Right lobe of liver (tissue), 6 donors: Measurements from ENCODE around the gene ZNF492. TPM values are rescaled to one million over a fixed set of nuclear protein-coding genes. Genes with fewer than 3 reads are reported as not detected.

Source experiments
- ATAC-seq, 4 donors: fragments of 200-7000 bp; cut with Tn5 transposase; one replicate each; pipeline ENCODE4 v1.9.1; 2020; ENCODE audit warnings: mild to moderate bottlenecking in 4 of 4, moderate library complexity in 4 of 4
- DNase-seq, 3 donors: peaks; one replicate each; pipeline ENCODE4 v3.0.0-alpha.2; 2020
- H3K27ac ChIP-seq, 3 donors: fragments of 200-600 bp; one replicate each; pipeline ENCODE4 v1.8.0; 2022
- H3K27me3 ChIP-seq, 2 donors: fragments of 200-600 bp; one replicate each; pipeline ENCODE4 v1.8.0; 2022
- H3K36me3 ChIP-seq, 4 donors: fragments of 200-600 bp; sonication (generic) in 1 of 4; one replicate each; pipeline versions ENCODE4 v1.5.1 to v1.8.0; 2017 to 2022; ENCODE audit warnings: control low read depth in 1 of 4
- H3K4me1 ChIP-seq, 4 donors: fragments of 200-600 bp; sonication (generic) in 1 of 4; one replicate each; pipeline versions ENCODE4 v1.5.1 to v1.8.0; 2017 to 2022; ENCODE audit warnings: control low read depth in 1 of 4
- H3K4me3 ChIP-seq, 3 donors: fragments of 200-600 bp; one replicate each; pipeline ENCODE4 v1.8.0; 2022
- H3K9me3 ChIP-seq, 4 donors: fragments of 200-600 bp; sonication (generic) in 1 of 4; one replicate each; pipeline versions ENCODE4 v1.5.1 to v1.8.0; 2017 to 2022; ENCODE audit warnings: control low read depth in 1 of 4
- CTCF ChIP-seq, 4 donors: fragments of 200-600 bp in 3 of 4; fragments of 450-650 bp in 1 of 4; IDR thresholded peaks; one replicate each; pipeline versions ENCODE4 v1.5.1 to v1.8.0; 2016 to 2022; ENCODE audit warnings: antibody characterized with exemption in 4 of 4, mild to moderate bottlenecking in 2 of 4
- POLR2A ChIP-seq: fragments of 450-650 bp; IDR thresholded peaks from one replicate; pipeline ENCODE4 v1.6.1; 2017; ENCODE audit warnings: antibody characterized with exemption, mild to moderate bottlenecking
- WGBS: methylation state at CpG from one replicate; pipeline ENCODE4 v1.1.6; 2018; ENCODE audit warnings: low coverage, low lambda C conversion rate; ENCODE audit not compliant: insufficient coverage; ENCODE audit errors: missing lambda C conversion rate; 5-methylcytosine and 5-hydroxymethylcytosine counted together
- intact Hi-C, 2 donors: fragments of 100-400 bp; cut with DNase I; formaldehyde crosslinking; loops; one replicate each; pipeline versions ENCODE4 v1.11.2 to v1.14.1; 2022
- total RNA-seq, 6 experiments: library from RNA; depleted of rRNA in 2 of 6; stranded (reverse); fragments of >200 nt in 2 of 6; fragmentation: NEBNext Ultra II Directional in 3 of 6; extraction: Animal tissue kit (Norgen Biotek cat#: 25700) in 3 of 6; gene quantifications; one replicate each; pipeline versions ENCODE4 v1.1.0 to v1.2.4, GENCODE V29; 2016 to 2023
- donor health status: DM: no; HTN: yes; CAD: no.
- donor health status: DM: no; HTN: no; CAD: no.
- donor health status: DM: no; HTN: no; CAD: no.
- donor health status: DM: no; HTN: yes; CAD: no.
- donor health status: DM: no; HTN: yes; CAD: no.

The ZNF492 gene
- total RNA-seq, 6 experiments from 2014 or later = 0.07 TPM; not detected in 4

GRCh38 chr19:22620912-22621311 lies 13.2 kb upstream of the ZNF492 start:
- Histone ChIP-seq H3K4me3 (no peak overlapping the region), H3K27me3 (no peaks in the 10 kb centered on the region), H3K36me3 (no peaks in the 10 kb centered on the region), H3K4me1 (no peaks in the 10 kb centered on the region), H3K9me3 (no peaks in the 10 kb centered on the region), H3K27ac (no peak overlapping the region)
- DNase-seq (peak in 1 of 3 donors; percentile 1), ATAC-seq (no peak)
- WGBS = 40% methylated on average over 1 of the region's 1 CpG
- TF ChIP-seq POLR2A (no peak), CTCF (IDR thresholded peaks at IDR 0.05) (no peak)
- intact Hi-C loops = no loop called here

- DNase-seq (peak in 1 of 3 donors; percentile 1), ATAC-seq (no peak)
- TF ChIP-seq POLR2A (no peak), CTCF (IDR thresholded peaks at IDR 0.05) (no peak)
- Histone ChIP-seq H3K4me1 (no peaks in the 10 kb centered on the region), H3K27me3 (no peaks in the 10 kb centered on the region), H3K27ac (no peak overlapping the region), H3K36me3 (no peaks in the 10 kb centered on the region), H3K4me3 (no peak overlapping the region), H3K9me3 (no peaks in the 10 kb centered on the region)
- 25% methylated on average over 1 of the region's 1 CpG for WGBS
- intact Hi-C loops = no loop called here
Measured at GRCh38 chr19:22622020-22622419, 12.1 kb upstream of the ZNF492 start.

- WGBS = 6% methylated on average over 25 of the region's 71 CpGs
- intact Hi-C loops = no loop called here
- Histone ChIP-seq H3K4me3 (no peak overlapping the region), H3K36me3 (no peaks in the 10 kb centered on the region), H3K27me3 (no peaks in the 10 kb centered on the region), H3K27ac (no peak overlapping the region), H3K9me3 (no peaks in the 10 kb centered on the region), H3K4me1 (no peaks in the 10 kb centered on the region)
- DNase-seq (peak in 1 of 3 donors; percentile 35), ATAC-seq (peak; percentile 47 to 65 (median 53))
- TF ChIP-seq CTCF (IDR thresholded peaks at IDR 0.05) (no peak), POLR2A (no peak)
Measured at GRCh38 chr19:22622901-22623840, 11.0 kb upstream of the ZNF492 start.

GRCh38 chr19:22623841-22624221 lies 10.3 kb upstream of the ZNF492 start:
- H3K4me3 ChIP-seq = no peak overlapping the region

More at GRCh38 chr19:22623841-22624221, 10.3 kb upstream of the ZNF492 start:
- no peak for ATAC-seq
- Histone ChIP-seq H3K36me3 (no peaks in the 10 kb centered on the region), H3K9me3 (no peaks in the 10 kb centered on the region), H3K27ac (no peak overlapping the region), H3K27me3 (no peaks in the 10 kb centered on the region), H3K4me1 (no peaks in the 10 kb centered on the region)
- intact Hi-C loops = no loop called here
- TF ChIP-seq POLR2A = no peak
- TF ChIP-seq CTCF (IDR thresholded peaks at IDR 0.05) = no peak
- no CpG with 5 or more reads among the region's 16 CpGs for WGBS
- DNase-seq = peak in 1 of 3 donors; percentile 37
